Liver (tissue), 3 donors: ENCODE measurements around the gene ARL6IP4.

Experiments
- TAF1 ChIP-seq: conservative IDR thresholded peaks from 2 replicates; pipeline ENCODE4 v1.6.1; 2016; ENCODE audit warnings: antibody characterized with exemption, mild to moderate bottlenecking
- TF ChIP-seq, protein P1 (sequence below): fragments of 150-350 bp; IDR thresholded peaks from 2 replicates; pipeline ENCODE4 v1.5.1; 2017; ENCODE audit warnings: improper control_type of control experiment, low read depth, low read length; ENCODE audit not compliant: missing input control
- donor health status: healthy.
- donor health status: healthy.

DNA sequence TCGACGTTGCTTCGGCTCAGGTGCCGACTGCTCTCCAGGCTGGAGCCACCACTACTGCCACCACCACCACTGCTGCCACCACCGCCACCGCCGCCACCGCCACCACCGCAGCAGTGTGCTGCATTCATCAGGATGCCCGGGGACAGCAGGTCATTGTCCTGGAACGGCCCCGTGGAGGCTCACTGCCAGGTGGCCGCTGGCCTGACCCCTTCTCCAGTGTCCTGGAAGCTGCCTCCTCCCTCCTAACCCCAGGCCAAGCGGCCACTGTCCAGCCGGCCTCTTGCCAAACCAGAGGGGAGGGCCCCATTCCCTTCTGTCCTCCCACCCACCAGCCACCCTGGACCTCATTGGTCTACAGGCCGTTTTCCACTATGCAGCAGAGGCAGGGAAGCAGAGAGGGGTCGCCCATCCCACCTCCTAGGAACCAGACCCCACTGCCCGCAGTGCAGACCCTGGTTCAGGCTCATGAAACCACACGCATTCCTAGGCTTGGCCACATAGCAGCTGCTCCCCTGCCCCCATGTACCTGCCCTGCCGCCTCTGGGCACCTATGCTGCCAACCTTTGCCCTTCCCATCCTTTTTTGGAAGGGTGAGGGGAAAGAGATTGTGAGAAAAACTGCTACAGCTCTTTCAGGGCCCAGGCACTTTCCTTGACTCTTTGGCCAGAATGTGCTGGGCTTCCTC lies 15.2 kb downstream of the ARL6IP4 start:
- TF ChIP-seq TAF1: no peak
- TF ChIP-seq, protein P1, sequence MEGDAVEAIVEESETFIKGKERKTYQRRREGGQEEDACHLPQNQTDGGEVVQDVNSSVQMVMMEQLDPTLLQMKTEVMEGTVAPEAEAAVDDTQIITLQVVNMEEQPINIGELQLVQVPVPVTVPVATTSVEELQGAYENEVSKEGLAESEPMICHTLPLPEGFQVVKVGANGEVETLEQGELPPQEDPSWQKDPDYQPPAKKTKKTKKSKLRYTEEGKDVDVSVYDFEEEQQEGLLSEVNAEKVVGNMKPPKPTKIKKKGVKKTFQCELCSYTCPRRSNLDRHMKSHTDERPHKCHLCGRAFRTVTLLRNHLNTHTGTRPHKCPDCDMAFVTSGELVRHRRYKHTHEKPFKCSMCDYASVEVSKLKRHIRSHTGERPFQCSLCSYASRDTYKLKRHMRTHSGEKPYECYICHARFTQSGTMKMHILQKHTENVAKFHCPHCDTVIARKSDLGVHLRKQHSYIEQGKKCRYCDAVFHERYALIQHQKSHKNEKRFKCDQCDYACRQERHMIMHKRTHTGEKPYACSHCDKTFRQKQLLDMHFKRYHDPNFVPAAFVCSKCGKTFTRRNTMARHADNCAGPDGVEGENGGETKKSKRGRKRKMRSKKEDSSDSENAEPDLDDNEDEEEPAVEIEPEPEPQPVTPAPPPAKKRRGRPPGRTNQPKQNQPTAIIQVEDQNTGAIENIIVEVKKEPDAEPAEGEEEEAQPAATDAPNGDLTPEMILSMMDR: no peak
